ENCODE results near the gene ULBP2.
"Not testable (repeated sequence)": the region's sequence is repeated elsewhere in the genome, so short reads cannot be mapped to it uniquely, and the experiment has no call there.

ULBP2 gene

GRCh38 chr6:149924933-149925252 lies 16.9 kb upstream of the ULBP2 start:
- no peak overlapping the region for H3K27ac ChIP-seq
- DNase-seq, result no peak
- no peak for TF ChIP-seq CTCF (IDR thresholded peaks at IDR 0.05; ENCODE audit: low read depth, low read length)
- no peaks in the 10 kb centered on the region for H3K36me3 ChIP-seq
- H3K27me3 ChIP-seq (ENCODE audit: insufficient read depth, low read depth, severe bottlenecking), result peaks cover 56% of the 10 kb centered on the region
- H3K4me3 ChIP-seq (ENCODE audit: low read depth, low read length), result no peak overlapping the region
- H3K9me3 ChIP-seq (ENCODE audit: severe bottlenecking), result no peaks in the 10 kb centered on the region

- DNase-seq, result peak; percentile 16
- H3K27me3 ChIP-seq (ENCODE audit: insufficient read depth, low read depth, severe bottlenecking), result peaks cover 59% of the 10 kb centered on the region
- H3K9me3 ChIP-seq (ENCODE audit: severe bottlenecking), result no peaks in the 10 kb centered on the region
- H3K4me3 ChIP-seq (ENCODE audit: low read depth, low read length), result peak overlapping the region; percentile 52
- no peak for TF ChIP-seq CTCF (IDR thresholded peaks at IDR 0.05; ENCODE audit: low read depth, low read length)
- no peak overlapping the region for H3K27ac ChIP-seq
- no peaks in the 10 kb centered on the region for H3K36me3 ChIP-seq
Observed at GRCh38 chr6:149925253-149925973, 16.4 kb upstream of the ULBP2 start.

DNA sequence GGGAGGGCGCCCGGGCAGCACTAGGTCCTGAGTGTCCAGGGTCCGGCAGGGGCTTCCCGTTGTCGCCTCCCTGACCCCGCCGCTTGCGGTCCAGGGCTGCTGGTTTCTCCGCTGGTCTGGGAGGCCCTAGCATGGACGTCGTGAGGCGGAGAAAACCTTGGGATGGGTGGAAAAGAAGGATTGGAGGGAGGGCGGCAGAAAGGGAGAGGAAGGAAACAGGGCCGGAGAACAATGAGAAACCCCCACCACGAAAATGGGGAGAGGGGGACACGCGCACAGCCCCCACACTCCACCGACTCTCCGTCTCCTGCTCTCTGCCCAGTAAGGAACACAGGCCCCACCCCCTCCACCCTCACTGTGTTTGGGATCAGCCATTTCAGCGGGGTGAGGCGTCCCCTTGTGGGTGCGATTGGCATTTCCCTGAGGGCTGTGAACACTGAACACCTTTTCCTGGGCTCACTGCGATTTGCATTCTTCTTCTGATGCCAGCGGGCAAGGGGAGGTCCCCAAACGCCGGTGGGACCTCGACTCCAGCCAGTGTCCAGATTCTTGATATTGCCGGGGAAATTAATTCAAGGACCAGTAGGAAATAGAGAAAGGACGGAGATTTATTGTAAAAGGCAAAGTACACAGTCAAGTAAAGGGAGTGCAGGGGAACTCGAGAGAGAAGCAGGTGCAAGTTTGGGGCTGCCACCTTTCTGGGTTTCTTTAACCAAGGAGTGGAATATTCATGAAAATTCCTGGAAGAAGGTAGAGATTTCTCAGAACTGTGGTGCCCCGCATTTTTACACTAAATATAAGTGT lies 15.6 kb upstream of the ULBP2 start:
- H3K27ac ChIP-seq, result no peak overlapping the region
- DNase-seq, result peak; percentile 89

DNA sequence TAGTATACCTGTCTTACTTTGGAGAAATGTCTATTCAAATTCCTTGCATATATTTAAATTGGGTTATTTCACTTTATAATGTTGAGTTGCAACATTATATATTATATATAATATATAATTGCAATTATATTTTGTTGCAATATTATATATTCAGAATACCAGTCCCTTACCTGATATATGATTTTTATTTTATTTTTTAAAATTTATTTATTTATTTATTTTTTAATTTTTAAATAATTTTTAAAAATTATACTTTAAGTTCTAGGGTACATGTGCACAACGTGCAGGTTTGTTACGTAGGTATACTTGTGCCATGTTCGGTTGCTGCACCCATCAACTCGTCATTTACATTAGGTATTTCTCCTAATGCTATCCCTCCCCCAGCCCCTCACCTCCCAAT lies 14.8 kb upstream of the ULBP2 start:
- H3K27ac ChIP-seq; DNase-seq; H3K9me3 ChIP-seq (ENCODE audit: severe bottlenecking); H3K36me3 ChIP-seq; H3K4me3 ChIP-seq (ENCODE audit: low read depth, low read length): not testable (repeated sequence)
- peaks cover 66% of the 10 kb centered on the region for H3K27me3 ChIP-seq (ENCODE audit: insufficient read depth, low read depth, severe bottlenecking)

More for the DNA sequence above, 15.6 kb upstream of the ULBP2 start:
- no peaks in the 10 kb centered on the region for H3K9me3 ChIP-seq (ENCODE audit: severe bottlenecking)
- H3K4me3 ChIP-seq (ENCODE audit: low read depth, low read length), result peak overlapping the region; percentile 52
- TF ChIP-seq CTCF (IDR thresholded peaks at IDR 0.05; ENCODE audit: low read depth, low read length), result peak; percentile 95
- H3K36me3 ChIP-seq, result no peaks in the 10 kb centered on the region
- H3K27me3 ChIP-seq (ENCODE audit: insufficient read depth, low read depth, severe bottlenecking), result peaks cover 62% of the 10 kb centered on the region

DNA sequence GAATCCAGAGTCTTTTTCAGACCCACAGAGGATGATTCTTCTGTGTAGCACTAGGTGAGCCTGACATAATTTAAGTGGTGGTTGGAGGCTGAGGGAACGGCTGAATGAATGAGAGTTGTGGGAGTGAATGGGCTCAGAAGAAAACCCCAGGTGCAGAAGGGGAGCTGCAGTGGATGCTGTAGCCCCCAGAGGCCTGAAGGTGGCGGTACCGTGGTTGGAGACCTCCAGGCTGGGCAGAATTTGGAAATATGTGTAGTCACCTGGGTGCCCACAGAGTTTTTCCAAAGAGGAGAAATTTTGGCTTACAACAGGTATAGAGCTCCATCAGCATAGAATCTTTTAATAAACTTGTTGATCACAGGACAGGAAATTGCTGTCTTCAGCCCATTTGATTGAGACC lies 12.4 kb upstream of the ULBP2 start:
- TF ChIP-seq CTCF (IDR thresholded peaks at IDR 0.05; ENCODE audit: low read depth, low read length), result peak; percentile 84
- H3K27me3 ChIP-seq (ENCODE audit: insufficient read depth, low read depth, severe bottlenecking), result peaks cover 62% of the 10 kb centered on the region
- no peak overlapping the region for H3K4me3 ChIP-seq (ENCODE audit: low read depth, low read length)
- H3K9me3 ChIP-seq (ENCODE audit: severe bottlenecking), result no peaks in the 10 kb centered on the region
- H3K36me3 ChIP-seq, result no peaks in the 10 kb centered on the region
- DNase-seq, result peak; percentile 40
- H3K27ac ChIP-seq, result no peak overlapping the region

GRCh38 chr6:149931501-149931900 lies 10.3 kb upstream of the ULBP2 start:
- Histone ChIP-seq H3K9me3 (ENCODE audit: severe bottlenecking) (no peaks in the 10 kb centered on the region), H3K36me3 (no peaks in the 10 kb centered on the region), H3K27me3 (ENCODE audit: insufficient read depth, low read depth, severe bottlenecking) (peaks cover 69% of the 10 kb centered on the region), H3K27ac (no peak overlapping the region), H3K4me3 (ENCODE audit: low read depth, low read length) (no peak overlapping the region)
- no peak for DNase-seq
- no peak for TF ChIP-seq CTCF (IDR thresholded peaks at IDR 0.05; ENCODE audit: low read depth, low read length)
